ENCODE data around the gene GHDC. TPM values are rescaled to one million over a fixed set of nuclear protein-coding genes. Genes with fewer than 3 reads are reported as not detected.

The GHDC gene
- total and polyA plus RNA-seq, 2 of the 13 experiments (the other 11 are each of a cell fraction or from before 2014, with no cell fraction given), result 15.4 to 22.5 TPM

DNA sequence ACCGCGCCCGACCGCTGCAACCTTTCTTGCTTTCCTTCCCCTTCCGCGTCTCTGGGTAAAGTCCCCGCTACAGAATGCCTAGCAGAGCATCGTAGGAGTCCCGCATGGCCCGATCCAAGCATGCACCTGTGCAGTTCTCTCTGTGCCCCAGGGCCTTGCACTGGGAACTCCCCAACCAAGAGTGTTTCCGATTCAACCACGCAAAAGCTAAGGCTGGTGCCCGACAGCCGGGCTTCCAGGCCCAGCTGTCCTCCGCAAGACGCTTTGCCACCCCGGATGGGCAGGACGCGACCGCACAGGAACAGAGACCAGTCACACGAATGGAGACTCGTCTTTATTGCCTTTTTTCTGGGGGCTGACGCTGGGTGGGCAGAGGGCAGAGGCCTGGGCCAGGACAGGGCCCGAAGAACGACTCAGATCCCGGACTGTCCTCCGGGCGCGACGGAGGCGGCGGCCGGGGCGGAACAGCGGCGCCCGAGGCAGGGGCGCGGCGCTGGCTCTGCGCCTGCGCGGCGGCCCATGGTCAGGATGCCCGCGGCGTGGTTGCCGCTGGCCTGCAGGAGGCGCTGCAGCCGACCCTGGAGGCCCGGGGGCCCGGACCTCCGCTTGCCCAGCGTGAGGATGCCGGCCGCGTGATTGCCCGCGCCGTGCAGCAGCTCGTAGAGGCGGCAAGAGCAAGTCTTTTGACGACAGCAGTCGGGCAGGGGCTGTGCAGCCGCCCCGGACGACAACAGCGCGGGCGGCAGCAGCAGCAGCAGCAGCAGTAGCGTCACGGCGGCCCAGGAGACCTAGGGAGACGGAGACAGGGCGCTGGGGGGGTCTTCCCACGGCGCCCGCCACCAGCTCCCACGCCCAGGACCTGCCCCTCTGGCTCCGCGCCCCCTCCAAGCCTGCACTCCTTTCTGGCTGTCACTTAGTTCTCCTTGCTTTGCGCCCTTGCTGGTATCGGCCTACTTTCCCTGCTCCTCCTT is 10.3 kb downstream of the GHDC start (continued):
- TF ChIP-seq, protein P1, sequence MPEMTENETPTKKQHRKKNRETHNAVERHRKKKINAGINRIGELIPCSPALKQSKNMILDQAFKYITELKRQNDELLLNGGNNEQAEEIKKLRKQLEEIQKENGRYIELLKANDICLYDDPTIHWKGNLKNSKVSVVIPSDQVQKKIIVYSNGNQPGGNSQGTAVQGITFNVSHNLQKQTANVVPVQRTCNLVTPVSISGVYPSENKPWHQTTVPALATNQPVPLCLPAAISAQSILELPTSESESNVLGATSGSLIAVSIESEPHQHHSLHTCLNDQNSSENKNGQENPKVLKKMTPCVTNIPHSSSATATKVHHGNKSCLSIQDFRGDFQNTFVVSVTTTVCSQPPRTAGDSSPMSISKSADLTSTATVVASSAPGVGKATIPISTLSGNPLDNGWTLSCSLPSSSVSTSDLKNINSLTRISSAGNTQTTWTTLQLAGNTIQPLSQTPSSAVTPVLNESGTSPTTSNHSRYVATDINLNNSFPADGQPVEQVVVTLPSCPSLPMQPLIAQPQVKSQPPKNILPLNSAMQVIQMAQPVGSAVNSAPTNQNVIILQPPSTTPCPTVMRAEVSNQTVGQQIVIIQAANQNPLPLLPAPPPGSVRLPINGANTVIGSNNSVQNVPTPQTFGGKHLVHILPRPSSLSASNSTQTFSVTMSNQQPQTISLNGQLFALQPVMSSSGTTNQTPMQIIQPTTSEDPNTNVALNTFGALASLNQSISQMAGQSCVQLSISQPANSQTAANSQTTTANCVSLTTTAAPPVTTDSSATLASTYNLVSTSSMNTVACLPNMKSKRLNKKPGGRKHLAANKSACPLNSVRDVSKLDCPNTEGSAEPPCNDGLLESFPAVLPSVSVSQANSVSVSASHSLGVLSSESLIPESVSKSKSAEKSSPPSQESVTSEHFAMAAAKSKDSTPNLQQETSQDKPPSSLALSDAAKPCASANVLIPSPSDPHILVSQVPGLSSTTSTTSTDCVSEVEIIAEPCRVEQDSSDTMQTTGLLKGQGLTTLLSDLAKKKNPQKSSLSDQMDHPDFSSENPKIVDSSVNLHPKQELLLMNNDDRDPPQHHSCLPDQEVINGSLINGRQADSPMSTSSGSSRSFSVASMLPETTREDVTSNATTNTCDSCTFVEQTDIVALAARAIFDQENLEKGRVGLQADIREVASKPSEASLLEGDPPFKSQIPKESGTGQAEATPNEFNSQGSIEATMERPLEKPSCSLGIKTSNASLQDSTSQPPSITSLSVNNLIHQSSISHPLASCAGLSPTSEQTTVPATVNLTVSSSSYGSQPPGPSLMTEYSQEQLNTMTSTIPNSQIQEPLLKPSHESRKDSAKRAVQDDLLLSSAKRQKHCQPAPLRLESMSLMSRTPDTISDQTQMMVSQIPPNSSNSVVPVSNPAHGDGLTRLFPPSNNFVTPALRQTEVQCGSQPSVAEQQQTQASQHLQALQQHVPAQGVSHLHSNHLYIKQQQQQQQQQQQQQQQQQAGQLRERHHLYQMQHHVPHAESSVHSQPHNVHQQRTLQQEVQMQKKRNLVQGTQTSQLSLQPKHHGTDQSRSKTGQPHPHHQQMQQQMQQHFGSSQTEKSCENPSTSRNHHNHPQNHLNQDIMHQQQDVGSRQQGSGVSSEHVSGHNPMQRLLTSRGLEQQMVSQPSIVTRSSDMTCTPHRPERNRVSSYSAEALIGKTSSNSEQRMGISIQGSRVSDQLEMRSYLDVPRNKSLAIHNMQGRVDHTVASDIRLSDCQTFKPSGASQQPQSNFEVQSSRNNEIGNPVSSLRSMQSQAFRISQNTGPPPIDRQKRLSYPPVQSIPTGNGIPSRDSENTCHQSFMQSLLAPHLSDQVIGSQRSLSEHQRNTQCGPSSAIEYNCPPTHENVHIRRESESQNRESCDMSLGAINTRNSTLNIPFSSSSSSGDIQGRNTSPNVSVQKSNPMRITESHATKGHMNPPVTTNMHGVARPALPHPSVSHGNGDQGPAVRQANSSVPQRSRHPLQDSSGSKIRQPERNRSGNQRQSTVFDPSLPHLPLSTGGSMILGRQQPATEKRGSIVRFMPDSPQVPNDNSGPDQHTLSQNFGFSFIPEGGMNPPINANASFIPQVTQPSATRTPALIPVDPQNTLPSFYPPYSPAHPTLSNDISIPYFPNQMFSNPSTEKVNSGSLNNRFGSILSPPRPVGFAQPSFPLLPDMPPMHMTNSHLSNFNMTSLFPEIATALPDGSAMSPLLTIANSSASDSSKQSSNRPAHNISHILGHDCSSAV (CRISPR knock-in tag; IDR thresholded peaks at IDR 0.05; ENCODE audit: borderline replicate concordance), result peak; percentile 87; the same call in 1 of the 2 replicates
- TF ChIP-seq RBM39 (IDR thresholded peaks at IDR 0.05; ENCODE audit: low read depth, low read length, poor library complexity, severe bottlenecking), result peak; percentile 67
- TF ChIP-seq, protein P2, sequence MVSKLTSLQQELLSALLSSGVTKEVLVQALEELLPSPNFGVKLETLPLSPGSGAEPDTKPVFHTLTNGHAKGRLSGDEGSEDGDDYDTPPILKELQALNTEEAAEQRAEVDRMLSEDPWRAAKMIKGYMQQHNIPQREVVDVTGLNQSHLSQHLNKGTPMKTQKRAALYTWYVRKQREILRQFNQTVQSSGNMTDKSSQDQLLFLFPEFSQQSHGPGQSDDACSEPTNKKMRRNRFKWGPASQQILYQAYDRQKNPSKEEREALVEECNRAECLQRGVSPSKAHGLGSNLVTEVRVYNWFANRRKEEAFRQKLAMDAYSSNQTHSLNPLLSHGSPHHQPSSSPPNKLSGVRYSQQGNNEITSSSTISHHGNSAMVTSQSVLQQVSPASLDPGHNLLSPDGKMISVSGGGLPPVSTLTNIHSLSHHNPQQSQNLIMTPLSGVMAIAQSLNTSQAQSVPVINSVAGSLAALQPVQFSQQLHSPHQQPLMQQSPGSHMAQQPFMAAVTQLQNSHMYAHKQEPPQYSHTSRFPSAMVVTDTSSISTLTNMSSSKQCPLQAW (CRISPR knock-in tag; IDR thresholded peaks at IDR 0.05), result peak; percentile 72; the same call in 1 of the 2 replicates
- TF ChIP-seq ATF7 (IDR thresholded peaks at IDR 0.05), result no peak
- no peak for TF ChIP-seq ATF7 (CRISPR knock-in tag; IDR thresholded peaks at IDR 0.05)
- TF ChIP-seq, protein P3, sequence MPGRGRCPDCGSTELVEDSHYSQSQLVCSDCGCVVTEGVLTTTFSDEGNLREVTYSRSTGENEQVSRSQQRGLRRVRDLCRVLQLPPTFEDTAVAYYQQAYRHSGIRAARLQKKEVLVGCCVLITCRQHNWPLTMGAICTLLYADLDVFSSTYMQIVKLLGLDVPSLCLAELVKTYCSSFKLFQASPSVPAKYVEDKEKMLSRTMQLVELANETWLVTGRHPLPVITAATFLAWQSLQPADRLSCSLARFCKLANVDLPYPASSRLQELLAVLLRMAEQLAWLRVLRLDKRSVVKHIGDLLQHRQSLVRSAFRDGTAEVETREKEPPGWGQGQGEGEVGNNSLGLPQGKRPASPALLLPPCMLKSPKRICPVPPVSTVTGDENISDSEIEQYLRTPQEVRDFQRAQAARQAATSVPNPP (CRISPR knock-in tag; IDR thresholded peaks at IDR 0.05), result no peak
- no peak for TF ChIP-seq MAFK (conservative IDR thresholded peaks at IDR 0.05 in 1 of 2, IDR thresholded peaks at IDR 0.05 in 1 of 2; ENCODE audit: low read length in 2 of 2)
- peak; percentile 72; the same call in 1 of the 2 replicates for TF ChIP-seq ZNF792 (CRISPR knock-in tag; IDR thresholded peaks at IDR 0.05)
- TF ChIP-seq, protein P4, sequence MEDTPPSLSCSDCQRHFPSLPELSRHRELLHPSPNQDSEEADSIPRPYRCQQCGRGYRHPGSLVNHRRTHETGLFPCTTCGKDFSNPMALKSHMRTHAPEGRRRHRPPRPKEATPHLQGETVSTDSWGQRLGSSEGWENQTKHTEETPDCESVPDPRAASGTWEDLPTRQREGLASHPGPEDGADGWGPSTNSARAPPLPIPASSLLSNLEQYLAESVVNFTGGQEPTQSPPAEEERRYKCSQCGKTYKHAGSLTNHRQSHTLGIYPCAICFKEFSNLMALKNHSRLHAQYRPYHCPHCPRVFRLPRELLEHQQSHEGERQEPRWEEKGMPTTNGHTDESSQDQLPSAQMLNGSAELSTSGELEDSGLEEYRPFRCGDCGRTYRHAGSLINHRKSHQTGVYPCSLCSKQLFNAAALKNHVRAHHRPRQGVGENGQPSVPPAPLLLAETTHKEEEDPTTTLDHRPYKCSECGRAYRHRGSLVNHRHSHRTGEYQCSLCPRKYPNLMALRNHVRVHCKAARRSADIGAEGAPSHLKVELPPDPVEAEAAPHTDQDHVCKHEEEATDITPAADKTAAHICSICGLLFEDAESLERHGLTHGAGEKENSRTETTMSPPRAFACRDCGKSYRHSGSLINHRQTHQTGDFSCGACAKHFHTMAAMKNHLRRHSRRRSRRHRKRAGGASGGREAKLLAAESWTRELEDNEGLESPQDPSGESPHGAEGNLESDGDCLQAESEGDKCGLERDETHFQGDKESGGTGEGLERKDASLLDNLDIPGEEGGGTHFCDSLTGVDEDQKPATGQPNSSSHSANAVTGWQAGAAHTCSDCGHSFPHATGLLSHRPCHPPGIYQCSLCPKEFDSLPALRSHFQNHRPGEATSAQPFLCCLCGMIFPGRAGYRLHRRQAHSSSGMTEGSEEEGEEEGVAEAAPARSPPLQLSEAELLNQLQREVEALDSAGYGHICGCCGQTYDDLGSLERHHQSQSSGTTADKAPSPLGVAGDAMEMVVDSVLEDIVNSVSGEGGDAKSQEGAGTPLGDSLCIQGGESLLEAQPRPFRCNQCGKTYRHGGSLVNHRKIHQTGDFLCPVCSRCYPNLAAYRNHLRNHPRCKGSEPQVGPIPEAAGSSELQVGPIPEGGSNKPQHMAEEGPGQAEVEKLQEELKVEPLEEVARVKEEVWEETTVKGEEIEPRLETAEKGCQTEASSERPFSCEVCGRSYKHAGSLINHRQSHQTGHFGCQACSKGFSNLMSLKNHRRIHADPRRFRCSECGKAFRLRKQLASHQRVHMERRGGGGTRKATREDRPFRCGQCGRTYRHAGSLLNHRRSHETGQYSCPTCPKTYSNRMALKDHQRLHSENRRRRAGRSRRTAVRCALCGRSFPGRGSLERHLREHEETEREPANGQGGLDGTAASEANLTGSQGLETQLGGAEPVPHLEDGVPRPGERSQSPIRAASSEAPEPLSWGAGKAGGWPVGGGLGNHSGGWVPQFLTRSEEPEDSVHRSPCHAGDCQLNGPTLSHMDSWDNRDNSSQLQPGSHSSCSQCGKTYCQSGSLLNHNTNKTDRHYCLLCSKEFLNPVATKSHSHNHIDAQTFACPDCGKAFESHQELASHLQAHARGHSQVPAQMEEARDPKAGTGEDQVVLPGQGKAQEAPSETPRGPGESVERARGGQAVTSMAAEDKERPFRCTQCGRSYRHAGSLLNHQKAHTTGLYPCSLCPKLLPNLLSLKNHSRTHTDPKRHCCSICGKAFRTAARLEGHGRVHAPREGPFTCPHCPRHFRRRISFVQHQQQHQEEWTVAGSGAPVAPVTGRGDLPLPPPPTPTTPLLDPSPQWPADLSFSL (CRISPR knock-in tag; IDR thresholded peaks at IDR 0.05), result peak; percentile 69; the same call in 1 of the 2 replicates
